Measurements from ENCODE around the gene UNC5A. TPM values are rescaled to one million over a fixed set of nuclear protein-coding genes. Genes with fewer than 3 reads are reported as not detected.

The UNC5A gene
- total RNA-seq, 1 experiment from 2014 or later = 10.1 TPM

DNA sequence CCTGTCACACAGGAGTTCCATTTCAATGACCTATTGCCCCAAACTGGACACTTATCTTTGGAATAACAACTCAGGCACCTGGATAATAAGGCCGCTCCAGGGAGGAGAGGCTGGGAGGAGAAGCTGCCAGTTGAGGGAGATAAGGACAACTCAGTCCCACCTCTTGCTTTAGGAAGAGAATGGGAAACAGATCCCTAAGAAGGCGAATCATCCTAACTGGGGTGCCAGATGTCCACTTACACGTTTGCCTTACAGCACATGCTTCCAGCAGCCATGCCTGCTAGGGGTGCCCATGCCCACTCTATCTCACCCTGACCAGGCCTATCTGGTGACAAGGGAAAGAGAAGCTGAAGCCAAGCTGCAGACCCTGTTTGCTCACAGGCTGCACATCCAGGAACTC, 82.3 kb downstream of the UNC5A start (continued):
- TF ChIP-seq ATF3 (IDR thresholded peaks at IDR 0.05) (no peak), RAD21 (IDR thresholded peaks at IDR 0.05; ENCODE audit: low read depth) (no peak), ZFX (IDR thresholded peaks at IDR 0.05) (no peak)

- no TSS peak for BruUV-seq (replicated peaks)
- H3K4me1 ChIP-seq (ENCODE audit: control insufficient read depth in 1 of 2, insufficient read depth in 2 of 2, low read length in 2 of 2) = no peaks in the 10 kb centered on the region
- no peak for ATAC-seq
- H3K4me3 ChIP-seq (replicated peaks in 1 of 2; ENCODE audit: low read depth in 1 of 2, low read length in 2 of 2) = no peak overlapping the region
- POLR2A ChIA-PET = no interaction called here
- DNase-seq (ENCODE audit: low read depth, low spot score) = no peak
- H3K36me3 ChIP-seq (ENCODE audit: control insufficient read depth in 1 of 2, insufficient read depth in 2 of 2, low read length in 2 of 2) = no peaks in the 10 kb centered on the region
- H2AFZ ChIP-seq (ENCODE audit: low read depth, low read length, poor library complexity, severe bottlenecking) = no peak overlapping the region
- H4K20me1 ChIP-seq (ENCODE audit: insufficient read depth) = no peaks in the 10 kb centered on the region
- H3K4me2 ChIP-seq (ENCODE audit: low read length) = no peak overlapping the region
- RAD21 ChIA-PET (ENCODE audit: low non-redundant PET in 1 of 2, low total read pairs in 2 of 2, uncharacterized antibody in 2 of 2, unreplicated experiment in 2 of 2) = no interaction called here
- H3K27ac ChIP-seq (ENCODE audit: low read depth, low read length) = no peak overlapping the region
- H3K9me2 ChIP-seq (ENCODE audit: insufficient read depth) = no peaks in the 10 kb centered on the region
- no peak overlapping the region for H3K9ac ChIP-seq (ENCODE audit: low read length)
- no peaks in the 10 kb centered on the region for H3K9me3 ChIP-seq (ENCODE audit: control insufficient read depth in 1 of 2, insufficient read depth in 1 of 2, low read depth in 1 of 2, low read length in 2 of 2)
- CTCF ChIA-PET = no interaction called here
- H3K79me2 ChIP-seq (ENCODE audit: insufficient read depth, low read length) = no peaks in the 10 kb centered on the region
- intact Hi-C loops (cut with micrococcal nuclease) = no loop called here
- no peak for TF ChIP-seq EZH2 (IDR thresholded peaks at IDR 0.05)
- no peak for TF ChIP-seq RAD21 (IDR thresholded peaks at IDR 0.05; ENCODE audit: low read depth)
- no peak for TF ChIP-seq ZNF274 (IDR thresholded peaks at IDR 0.05; ENCODE audit: low read depth, low read length)
- no peak for TF ChIP-seq YY1 (IDR thresholded peaks at IDR 0.05; ENCODE audit: extremely low read depth, insufficient replicate concordance, low read depth, low read length)
- TF ChIP-seq JUND (IDR thresholded peaks at IDR 0.05) = no peak
- no peak for TF ChIP-seq SIN3A (IDR thresholded peaks at IDR 0.05; ENCODE audit: low read depth)
- TF ChIP-seq MAX (IDR thresholded peaks at IDR 0.05) = no peak
- no peak for TF ChIP-seq ELF1 (IDR thresholded peaks at IDR 0.05; ENCODE audit: borderline replicate concordance, low read depth)
- TF ChIP-seq, protein P1, sequence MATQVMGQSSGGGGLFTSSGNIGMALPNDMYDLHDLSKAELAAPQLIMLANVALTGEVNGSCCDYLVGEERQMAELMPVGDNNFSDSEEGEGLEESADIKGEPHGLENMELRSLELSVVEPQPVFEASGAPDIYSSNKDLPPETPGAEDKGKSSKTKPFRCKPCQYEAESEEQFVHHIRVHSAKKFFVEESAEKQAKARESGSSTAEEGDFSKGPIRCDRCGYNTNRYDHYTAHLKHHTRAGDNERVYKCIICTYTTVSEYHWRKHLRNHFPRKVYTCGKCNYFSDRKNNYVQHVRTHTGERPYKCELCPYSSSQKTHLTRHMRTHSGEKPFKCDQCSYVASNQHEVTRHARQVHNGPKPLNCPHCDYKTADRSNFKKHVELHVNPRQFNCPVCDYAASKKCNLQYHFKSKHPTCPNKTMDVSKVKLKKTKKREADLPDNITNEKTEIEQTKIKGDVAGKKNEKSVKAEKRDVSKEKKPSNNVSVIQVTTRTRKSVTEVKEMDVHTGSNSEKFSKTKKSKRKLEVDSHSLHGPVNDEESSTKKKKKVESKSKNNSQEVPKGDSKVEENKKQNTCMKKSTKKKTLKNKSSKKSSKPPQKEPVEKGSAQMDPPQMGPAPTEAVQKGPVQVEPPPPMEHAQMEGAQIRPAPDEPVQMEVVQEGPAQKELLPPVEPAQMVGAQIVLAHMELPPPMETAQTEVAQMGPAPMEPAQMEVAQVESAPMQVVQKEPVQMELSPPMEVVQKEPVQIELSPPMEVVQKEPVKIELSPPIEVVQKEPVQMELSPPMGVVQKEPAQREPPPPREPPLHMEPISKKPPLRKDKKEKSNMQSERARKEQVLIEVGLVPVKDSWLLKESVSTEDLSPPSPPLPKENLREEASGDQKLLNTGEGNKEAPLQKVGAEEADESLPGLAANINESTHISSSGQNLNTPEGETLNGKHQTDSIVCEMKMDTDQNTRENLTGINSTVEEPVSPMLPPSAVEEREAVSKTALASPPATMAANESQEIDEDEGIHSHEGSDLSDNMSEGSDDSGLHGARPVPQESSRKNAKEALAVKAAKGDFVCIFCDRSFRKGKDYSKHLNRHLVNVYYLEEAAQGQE (IDR thresholded peaks at IDR 0.05; ENCODE audit: low read depth) = no peak
- TF ChIP-seq FOSL1 (IDR thresholded peaks at IDR 0.05; ENCODE audit: low read depth) = no peak
- TF ChIP-seq ATF3 (IDR thresholded peaks at IDR 0.05) = no peak
- no peak for TF ChIP-seq SP1 (IDR thresholded peaks at IDR 0.05; ENCODE audit: low read depth)
- TF ChIP-seq EZH2phosphoT487 (IDR thresholded peaks at IDR 0.05; ENCODE audit: borderline replicate concordance) = no peak
- TF ChIP-seq ZBTB33 (IDR thresholded peaks at IDR 0.05; ENCODE audit: extremely low read depth, insufficient replicate concordance, low read length) = no peak
- TF ChIP-seq SRF (IDR thresholded peaks at IDR 0.05; ENCODE audit: low read depth) = no peak
- H3K27me3 ChIP-seq (ENCODE audit: insufficient read depth, low read length) = no peaks in the 10 kb centered on the region
Observed at GRCh38 chr5:176894298-176894697, 83.9 kb downstream of the UNC5A start.
